GM12878 (cell line): ENCODE results near the gene QPRT. TPM values are rescaled to one million over a fixed set of nuclear protein-coding genes. Genes with fewer than 3 reads are reported as not detected.
"Not testable (repeated sequence)": the region's sequence is repeated elsewhere in the genome, so short reads cannot be mapped to it uniquely, and the experiment has no call there.

Experiments
- ATAC-seq: fragments of 200-7000 bp; cut with Tn5 transposase; 3 replicates; pipeline ENCODE4 v1.9.1; 2020; ENCODE audit warnings: mild to moderate bottlenecking, moderate library complexity
- BruUV-seq: library from RNA; stranded (reverse); fragments of 400-500 nt; replicated peaks from 2 replicates; lab custom pipeline; 2021; lab: Mats Ljungman, UMichigan
- CTCF ChIA-PET: fragments of 300-600 bp; sonication (Branson Sonifier 250); formaldehyde crosslinking; extraction: SDS; loops from one replicate; lab custom pipeline; 2021; ENCODE audit warnings: inconsistent platforms; lab: Yijun Ruan, JAX
- POLR2A ChIA-PET: fragments of 350-600 bp; formaldehyde crosslinking; extraction: SDS; loops from one replicate; lab custom pipeline; 2021; ENCODE audit warnings: inconsistent platforms; lab: Charles Lee
- RAD21 ChIA-PET: fragments of 300-600 bp; sonication (Branson Sonifier 250); formaldehyde crosslinking; loops from one replicate; lab custom pipeline; 2023; ENCODE audit warnings: antibody characterized with exemption; ENCODE audit not compliant: unreplicated experiment; lab: Charles Lee
- SMC1A ChIA-PET: fragments of 300-600 bp; sonication (Branson Sonifier 250); formaldehyde crosslinking; loops from one replicate; lab custom pipeline; 2023; ENCODE audit not compliant: unreplicated experiment, uncharacterized antibody; lab: Charles Lee
- DNase-seq: peaks from one replicate; pipeline ENCODE4 v3.0.0-alpha.2; 2011; ENCODE audit warnings: low read depth, low spot score
- FAIRE-seq: peaks from 3 replicates; lab custom pipeline; 2011; peaks lifted over from hg19 to GRCh38; lab: Jason Lieb, UNC
- H2AFZ ChIP-seq: 2 replicates; pipeline ENCODE4 v1.6.0; 2011; ENCODE audit warnings: low read depth, low read length, control low read depth; ENCODE audit not compliant: control insufficient read depth
- H3K27ac ChIP-seq: 2 replicates; pipeline ENCODE4 v1.5.1; 2011; ENCODE audit warnings: control low read depth; ENCODE audit not compliant: control insufficient read depth, insufficient read depth
- H3K27me3 ChIP-seq, 2 experiments: replicated peaks in 1 of 2; 2 replicates each; pipeline versions ENCODE4 v1.6.0 to v1.6.1; 2011; ENCODE audit warnings: low read length in 1 of 2; ENCODE audit not compliant: control insufficient read depth in 2 of 2, insufficient read depth in 2 of 2
- H3K36me3 ChIP-seq, 2 experiments: 2 replicates each; pipeline ENCODE4 v1.5.1; 2011; ENCODE audit warnings: low read length in 1 of 2; ENCODE audit not compliant: control insufficient read depth in 2 of 2, insufficient read depth in 2 of 2
- H3K4me1 ChIP-seq: 2 replicates; pipeline ENCODE4 v1.6.1; 2011; ENCODE audit warnings: mild to moderate bottlenecking, low read length, moderate library complexity, mixed read lengths; ENCODE audit not compliant: control insufficient read depth, insufficient read depth
- H3K4me2 ChIP-seq: 2 replicates; pipeline ENCODE4 v1.6.0; 2011; ENCODE audit warnings: control low read depth; ENCODE audit not compliant: control insufficient read depth, insufficient read depth
- H3K4me3 ChIP-seq: fragments of 200-600 bp; sonication (generic); 2 replicates; pipeline ENCODE4 v1.5.1; 2016
- H3K79me2 ChIP-seq: 2 replicates; pipeline ENCODE4 v1.6.0; 2011; ENCODE audit warnings: low read length; ENCODE audit not compliant: control insufficient read depth, insufficient read depth
- H3K9ac ChIP-seq: 2 replicates; pipeline ENCODE4 v1.8.0; 2011; ENCODE audit warnings: low read length, control low read depth, mixed read lengths; ENCODE audit not compliant: control insufficient read depth, insufficient read depth
- H3K9me3 ChIP-seq: replicated peaks from 3 replicates; pipeline ENCODE4 v1.5.1; 2011; ENCODE audit warnings: mild to moderate bottlenecking, low read length; ENCODE audit not compliant: control insufficient read depth, insufficient read depth
- H4K20me1 ChIP-seq: 2 replicates; pipeline ENCODE4 v1.6.0; 2011; ENCODE audit not compliant: control insufficient read depth, insufficient read depth
- BMI1 ChIP-seq: fragments of 450-650 bp; IDR thresholded peaks from 2 replicates; pipeline ENCODE4 v1.6.1; 2016; ENCODE audit warnings: mild to moderate bottlenecking, moderate library complexity, borderline replicate concordance
- CEBPB ChIP-seq, 2 experiments: fragments of 150-350 bp in 1 of 2; IDR thresholded peaks; 2 replicates each; pipeline ENCODE4 v1.6.1; 2012 to 2014; ENCODE audit warnings: low read depth in 2 of 2, low read length in 2 of 2, borderline replicate concordance in 1 of 2, inconsistent platforms in 1 of 2
- CHD2 ChIP-seq: IDR thresholded peaks from 2 replicates; pipeline ENCODE4 v1.6.1; 2011; ENCODE audit warnings: low read depth, low read length, improper control_type of control experiment, borderline replicate concordance
- HDGF ChIP-seq: fragments of 450-650 bp; IDR thresholded peaks from 2 replicates; pipeline ENCODE4 v1.6.1; 2016; ENCODE audit warnings: antibody characterized with exemption
- IRF3 ChIP-seq: fragments of 450-650 bp; IDR thresholded peaks from 2 replicates; pipeline ENCODE4 v1.6.1; 2014; ENCODE audit warnings: mild to moderate bottlenecking
- KDM1A ChIP-seq: fragments of 200-600 bp; sonication (generic); IDR thresholded peaks from 2 replicates; pipeline ENCODE4 v1.6.1; 2016; ENCODE audit warnings: borderline replicate concordance
- MEF2A ChIP-seq: IDR thresholded peaks from 2 replicates; pipeline ENCODE4 v1.6.1; 2011; ENCODE audit warnings: low read depth, mild to moderate bottlenecking, low read length, moderate library complexity; ENCODE audit not compliant: insufficient read depth
- MEF2B ChIP-seq: fragments of 450-650 bp; IDR thresholded peaks from 2 replicates; pipeline ENCODE4 v1.6.1; 2018; ENCODE audit warnings: mild to moderate bottlenecking, moderate library complexity; ENCODE audit not compliant: partially characterized antibody, poor library complexity, severe bottlenecking
- MXI1 ChIP-seq: fragments of 150-350 bp; IDR thresholded peaks from 2 replicates; pipeline ENCODE4 v1.6.1; 2011; ENCODE audit warnings: low read depth, mild to moderate bottlenecking, inconsistent platforms, low read length, improper control_type of control experiment
- NFXL1 ChIP-seq: fragments of 450-650 bp; IDR thresholded peaks from 2 replicates; pipeline ENCODE4 v1.6.1; 2017; ENCODE audit warnings: antibody characterized with exemption, mild to moderate bottlenecking, borderline replicate concordance
- PKNOX1 ChIP-seq: fragments of 450-650 bp; IDR thresholded peaks from 2 replicates; pipeline ENCODE4 v1.6.1; 2016; ENCODE audit warnings: mild to moderate bottlenecking
- POLR2A ChIP-seq: IDR thresholded peaks from 2 replicates; pipeline ENCODE4 v1.6.1; 2011; ENCODE audit warnings: low read depth, mild to moderate bottlenecking, low read length
- POLR2AphosphoS5 ChIP-seq: IDR thresholded peaks from 2 replicates; pipeline ENCODE4 v1.6.1; 2011; ENCODE audit warnings: mild to moderate bottlenecking, low read length, inconsistent platforms
- SMC3 ChIP-seq: IDR thresholded peaks from 2 replicates; pipeline ENCODE4 v1.6.1; 2011; ENCODE audit warnings: low read length, improper control_type of control experiment, borderline replicate concordance
- SUZ12 ChIP-seq: fragments of 200-600 bp; sonication (generic); IDR thresholded peaks from one replicate; pipeline ENCODE4 v1.6.1; 2018; ENCODE audit warnings: antibody characterized with exemption, mild to moderate bottlenecking; ENCODE audit not compliant: unreplicated experiment
- WRNIP1 ChIP-seq: IDR thresholded peaks from 2 replicates; pipeline ENCODE4 v1.6.1; 2011; ENCODE audit warnings: low read depth, low read length, improper control_type of control experiment, borderline replicate concordance
- YBX1 ChIP-seq: fragments of 450-650 bp; IDR thresholded peaks from 2 replicates; pipeline ENCODE4 v1.6.1; 2016; ENCODE audit warnings: antibody characterized with exemption
- YY1 ChIP-seq: IDR thresholded peaks from 2 replicates; pipeline ENCODE4 v1.6.1; 2011; ENCODE audit warnings: low read depth, mild to moderate bottlenecking, low read length
- ZNF24 ChIP-seq: fragments of 450-650 bp; IDR thresholded peaks from 2 replicates; pipeline ENCODE4 v1.6.1; 2017; ENCODE audit warnings: antibody characterized with exemption, mild to moderate bottlenecking
- ZNF274 ChIP-seq: IDR thresholded peaks from one replicate; pipeline ENCODE4 v1.8.0; 2011; ENCODE audit not compliant: insufficient read length, insufficient read depth
- WGBS: methylation state at CpG from one replicate; pipeline ENCODE4 v1.1.6; 2016; ENCODE audit warnings: low lambda C conversion rate; ENCODE audit not compliant: insufficient replicate concordance, insufficient coverage; ENCODE audit errors: missing lambda C conversion rate; 5-methylcytosine and 5-hydroxymethylcytosine counted together
- in situ Hi-C: fragments of 300-500 bp; cut with MboI; formaldehyde crosslinking; loops from 9 replicates; pipeline ENCODE4 v1.14.3; 2018; ENCODE audit warnings: mixed read lengths
- intact Hi-C: fragments of 100-400 bp; cut with micrococcal nuclease; formaldehyde crosslinking; loops from one replicate; pipeline ENCODE4 v1.14.2; 2022; ENCODE audit not compliant: unreplicated experiment
- polyA plus RNA-seq, 11 experiments: library from polyadenylated mRNA; depleted of rRNA in 4 of 11; unstranded in 6 of 11; stranded (reverse) in 5 of 11; fragments of >200 nt; fragmentation: Nextera tagmentation in 4 of 11; fragmentation: Illumina TruSeq in 1 of 11; extraction: Ambion mirVana in 4 of 11; extraction: Trizol in 1 of 11; gene quantifications; 1 replicate in 1 of 11; 2 replicates in 10 of 11; pipeline versions ENCODE4 v1.2.1 to v1.2.3, GENCODE V29; 2011 to 2016; ENCODE audit warnings: inconsistent platforms in 2 of 11, missing spikeins in 2 of 11, low read depth in 1 of 11
- total RNA-seq, 4 experiments: library from RNA; depleted of rRNA in 3 of 4; stranded (reverse); fragments of >200 nt in 3 of 4; fragmentation: Illumina TruSeq in 1 of 4; extraction: Trizol in 1 of 4; gene quantifications; 2 replicates each; pipeline versions ENCODE4 v1.2.1 to v1.2.3, GENCODE V29; 2013 to 2021

Gene QPRT
- total and polyA plus RNA-seq, 10 of the 15 experiments (the other 5 are each of a cell fraction or from before 2014, with no cell fraction given) = 2.7 to 43.0 (median 31.3) TPM

DNA sequence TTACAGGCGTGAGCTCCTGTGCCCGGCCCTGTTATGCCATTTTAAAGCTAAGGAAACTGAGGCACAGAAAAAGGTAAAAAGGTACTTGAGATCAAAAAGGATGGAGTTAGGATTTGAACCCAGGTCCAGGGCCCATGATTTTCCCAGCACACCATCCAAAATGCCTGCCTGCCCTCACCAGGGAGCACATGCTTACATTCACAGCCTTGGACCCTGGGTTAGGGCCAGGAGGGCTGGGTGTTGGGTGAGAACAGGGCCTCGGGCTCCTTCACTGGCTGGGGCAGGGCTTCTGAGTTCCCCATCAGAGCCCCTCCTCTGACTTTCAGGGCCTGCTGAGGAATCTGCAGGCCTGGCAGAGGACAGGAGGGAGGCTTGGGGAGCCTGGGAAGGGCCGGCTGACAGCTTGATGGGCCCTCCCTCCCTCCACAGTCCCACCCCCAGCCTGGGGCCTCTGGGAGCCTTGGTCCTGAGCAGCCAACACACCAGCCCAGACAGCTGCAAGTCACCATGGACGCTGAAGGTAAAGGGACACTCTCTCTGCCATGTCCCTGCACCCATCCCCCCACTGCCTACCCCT lies at the start of gene QPRT (continued):
- TF ChIP-seq PKNOX1 (peak; percentile 67), MEF2A (no peak), CEBPB (IDR thresholded peaks at IDR 0.05; ENCODE audit: borderline replicate concordance in 1 of 2, low read depth in 2 of 2, low read length in 2 of 2) (no peak), MXI1 (no peak), BMI1 (no peak), CHD2 (no peak), MEF2B (no peak), HDGF (peak; percentile 63; the same call in 1 of the 2 replicates), POLR2A (peak; percentile 67), POLR2AphosphoS5 (peak; percentile 42; the same call in 1 of the 2 replicates), WRNIP1 (no peak), YY1 (no peak), NFXL1 (no peak), YBX1 (no peak), SUZ12 (no peak), IRF3 (no peak), ZNF274 (no peak), ZNF24 (no peak), SMC3 (peak; percentile 6; the same call in 1 of the 2 replicates), KDM1A (no peak)

- SMC1A ChIA-PET, in situ Hi-C loops, RAD21 ChIA-PET: not testable (repeated sequence)
These were observed 49.7 kb upstream of the QPRT start for GRCh38 chr16:29629318-29629717.

More at GRCh38 chr16:29629318-29629717, 49.7 kb upstream of the QPRT start:
- H3K4me2 ChIP-seq, ATAC-seq, H3K4me3 ChIP-seq, H3K27me3 ChIP-seq, H3K9ac ChIP-seq, CTCF ChIA-PET, H3K36me3 ChIP-seq, POLR2A ChIA-PET, FAIRE-seq, H3K79me2 ChIP-seq, H2AFZ ChIP-seq, H3K9me3 ChIP-seq, BruUV-seq, intact Hi-C loops, H4K20me1 ChIP-seq, H3K27ac ChIP-seq, DNase-seq: not testable (repeated sequence)
- WGBS = 78% methylated on average over 10 of the region's 10 CpGs
- H3K4me1 ChIP-seq = peaks cover 10% of the 10 kb centered on the region
